Tibial nerve (tissue), 4 donors: Measurements from ENCODE around the gene ZRANB1. TPM values are rescaled to one million over a fixed set of nuclear protein-coding genes. Genes with fewer than 3 reads are reported as not detected.

Experiments used
- DNase-seq, 2 donors: peaks; one replicate each; pipeline ENCODE4 v3.0.0-alpha.2; 2019; ENCODE audit warnings: low spot score in 2 of 2
- H3K27ac ChIP-seq, 4 donors: fragments of 200-600 bp; sonication (generic) in 3 of 4; one replicate each; pipeline ENCODE4 v1.5.1; 2017 to 2019; ENCODE audit warnings: mild to moderate bottlenecking in 1 of 4
- H3K27me3 ChIP-seq, 2 donors: fragments of 200-600 bp; sonication (generic) in 1 of 2; one replicate each; pipeline versions ENCODE4 v1.5.1 to v1.6.0; 2017 to 2019
- H3K36me3 ChIP-seq, 3 donors: fragments of 200-600 bp; sonication (generic); one replicate each; pipeline ENCODE4 v1.5.1; 2018 to 2019
- H3K4me1 ChIP-seq, 4 donors: fragments of 200-600 bp; sonication (generic) in 3 of 4; one replicate each; pipeline ENCODE4 v1.5.1; 2017 to 2019
- H3K4me3 ChIP-seq, 4 donors: fragments of 200-600 bp; sonication (generic) in 3 of 4; one replicate each; pipeline ENCODE4 v1.5.1; 2017 to 2019; ENCODE audit warnings: mild to moderate bottlenecking in 1 of 4, moderate library complexity in 1 of 4
- H3K9me3 ChIP-seq, 4 donors: fragments of 200-600 bp; sonication (generic) in 3 of 4; one replicate each; pipeline ENCODE4 v1.5.1; 2017 to 2019
- EP300 ChIP-seq, 2 donors: sonication (generic); formaldehyde crosslinking; IDR thresholded peaks; one replicate each; pipeline ENCODE4 v1.6.1; 2017; ENCODE audit warnings: antibody characterized with exemption in 2 of 2, mild to moderate bottlenecking in 1 of 2
- POLR2A ChIP-seq, 2 donors: fragments of 450-650 bp; IDR thresholded peaks; one replicate each; pipeline ENCODE4 v1.6.1; 2017; ENCODE audit warnings: antibody characterized with exemption in 2 of 2, mild to moderate bottlenecking in 2 of 2, moderate library complexity in 2 of 2
- WGBS, 2 donors: methylation state at CpG; one replicate each; pipeline ENCODE4 v1.1.5; 2018; 5-methylcytosine and 5-hydroxymethylcytosine counted together
- total RNA-seq, 4 donors: library from RNA; depleted of rRNA; stranded (reverse); fragments of >200 nt; gene quantifications; one replicate each; pipeline ENCODE4 v1.1.0, GENCODE V29; 2016
- TF ChIP-seq, protein P1 (sequence below), 5 experiments: fragments of 200-600 bp in 3 of 5; fragments of 450-650 bp in 2 of 5; sonication (generic) in 3 of 5; IDR thresholded peaks; one replicate each; pipeline ENCODE4 v1.5.1; 2016 to 2019; ENCODE audit warnings: antibody characterized with exemption in 5 of 5, mild to moderate bottlenecking in 3 of 5, moderate library complexity in 2 of 5

The ZRANB1 gene
- total RNA-seq, 4 donors from 2014 or later: 22.2 to 33.5 (median 24.2) TPM

DNA sequence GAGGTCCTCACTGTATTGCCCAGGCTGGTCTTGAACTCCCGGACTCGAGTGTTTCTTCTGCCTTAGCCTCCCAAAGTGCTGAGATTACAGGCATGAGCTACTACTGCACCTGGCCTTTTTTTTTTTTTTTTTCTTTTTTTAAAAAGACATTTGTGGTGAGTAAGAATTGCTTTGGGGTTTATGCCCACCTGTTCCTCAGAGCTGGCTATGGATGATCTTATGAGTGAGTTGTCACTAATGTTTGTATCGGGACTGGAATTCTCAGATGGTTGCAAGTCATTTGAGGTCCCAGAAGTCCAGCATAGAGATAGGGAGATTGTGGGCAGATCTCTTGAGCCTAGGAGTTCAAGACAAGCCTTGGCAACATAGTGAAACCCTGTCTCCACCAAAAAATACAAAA, 35.2 kb downstream of the ZRANB1 start:
- Histone ChIP-seq H3K27me3 (no peaks in the 10 kb centered on the region), H3K4me3 (no peak overlapping the region), H3K27ac (no peak overlapping the region), H3K9me3 (no peaks in the 10 kb centered on the region), H3K4me1 (peaks cover 0 to 9% (median 0%) of the 10 kb centered on the region in 4 donors), H3K36me3 (peaks cover 0 to 37% (median 0%) of the 10 kb centered on the region in 3 donors)
- TF ChIP-seq POLR2A (IDR thresholded peaks at IDR 0.05) (no peak), EP300 (IDR thresholded peaks at IDR 0.05) (no peak)
- TF ChIP-seq, protein P1, sequence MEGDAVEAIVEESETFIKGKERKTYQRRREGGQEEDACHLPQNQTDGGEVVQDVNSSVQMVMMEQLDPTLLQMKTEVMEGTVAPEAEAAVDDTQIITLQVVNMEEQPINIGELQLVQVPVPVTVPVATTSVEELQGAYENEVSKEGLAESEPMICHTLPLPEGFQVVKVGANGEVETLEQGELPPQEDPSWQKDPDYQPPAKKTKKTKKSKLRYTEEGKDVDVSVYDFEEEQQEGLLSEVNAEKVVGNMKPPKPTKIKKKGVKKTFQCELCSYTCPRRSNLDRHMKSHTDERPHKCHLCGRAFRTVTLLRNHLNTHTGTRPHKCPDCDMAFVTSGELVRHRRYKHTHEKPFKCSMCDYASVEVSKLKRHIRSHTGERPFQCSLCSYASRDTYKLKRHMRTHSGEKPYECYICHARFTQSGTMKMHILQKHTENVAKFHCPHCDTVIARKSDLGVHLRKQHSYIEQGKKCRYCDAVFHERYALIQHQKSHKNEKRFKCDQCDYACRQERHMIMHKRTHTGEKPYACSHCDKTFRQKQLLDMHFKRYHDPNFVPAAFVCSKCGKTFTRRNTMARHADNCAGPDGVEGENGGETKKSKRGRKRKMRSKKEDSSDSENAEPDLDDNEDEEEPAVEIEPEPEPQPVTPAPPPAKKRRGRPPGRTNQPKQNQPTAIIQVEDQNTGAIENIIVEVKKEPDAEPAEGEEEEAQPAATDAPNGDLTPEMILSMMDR (IDR thresholded peaks at IDR 0.05): no peak
- no peak for DNase-seq
- WGBS, 2 donors: 97 to 100% methylated on average over 3 of the region's 3 CpGs

DNA sequence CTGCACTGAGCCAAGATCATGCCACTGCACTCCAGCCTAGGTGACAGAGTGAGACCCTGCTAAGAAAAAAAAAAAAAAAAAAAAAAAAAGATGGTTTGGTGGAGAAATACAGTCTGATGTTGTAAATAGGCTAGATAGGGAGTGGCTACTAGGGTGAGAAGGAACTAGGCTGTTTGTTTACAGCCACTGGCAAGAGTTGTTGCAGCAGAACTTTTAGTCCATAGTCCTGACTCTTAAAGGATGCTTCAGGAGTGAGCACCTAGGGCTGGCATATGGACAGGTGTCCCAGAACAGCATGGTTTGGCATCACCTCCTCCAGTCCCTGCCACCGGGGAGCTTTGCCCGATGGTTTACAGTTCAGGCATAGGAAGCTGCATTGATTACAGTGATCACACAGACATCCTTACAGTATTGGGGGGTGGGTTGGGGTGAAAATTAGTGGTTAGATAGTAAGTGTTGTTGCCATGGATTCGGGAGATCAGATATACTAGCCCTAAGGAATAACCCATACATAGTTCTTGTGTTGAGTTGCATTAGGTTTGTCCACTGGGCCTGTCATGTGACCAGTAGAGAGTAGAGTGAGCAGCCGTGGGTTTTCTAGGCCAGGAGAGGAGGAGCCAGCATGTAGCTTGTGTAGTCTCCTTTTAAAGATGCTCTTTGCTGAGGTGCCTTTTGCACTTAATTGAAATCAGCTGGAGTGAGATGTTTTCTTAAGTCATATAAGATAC, 35.9 kb downstream of the ZRANB1 start:
- no peak for DNase-seq
- H3K4me1 ChIP-seq: peaks cover 0 to 9% (median 0%) of the 10 kb centered on the region in 4 donors
- WGBS, 2 donors: 71 to 75% methylated on average over 4 of the region's 4 CpGs
- no peaks in the 10 kb centered on the region for H3K27me3 ChIP-seq
- no peak for TF ChIP-seq EP300 (IDR thresholded peaks at IDR 0.05)
- TF ChIP-seq POLR2A (IDR thresholded peaks at IDR 0.05): no peak
- TF ChIP-seq, protein P1 (IDR thresholded peaks at IDR 0.05): no peak
- H3K27ac ChIP-seq: no peak overlapping the region
- H3K9me3 ChIP-seq: no peaks in the 10 kb centered on the region
- H3K36me3 ChIP-seq: peaks cover 0 to 41% (median 0%) of the 10 kb centered on the region in 3 donors
- H3K4me3 ChIP-seq: no peak overlapping the region

DNA sequence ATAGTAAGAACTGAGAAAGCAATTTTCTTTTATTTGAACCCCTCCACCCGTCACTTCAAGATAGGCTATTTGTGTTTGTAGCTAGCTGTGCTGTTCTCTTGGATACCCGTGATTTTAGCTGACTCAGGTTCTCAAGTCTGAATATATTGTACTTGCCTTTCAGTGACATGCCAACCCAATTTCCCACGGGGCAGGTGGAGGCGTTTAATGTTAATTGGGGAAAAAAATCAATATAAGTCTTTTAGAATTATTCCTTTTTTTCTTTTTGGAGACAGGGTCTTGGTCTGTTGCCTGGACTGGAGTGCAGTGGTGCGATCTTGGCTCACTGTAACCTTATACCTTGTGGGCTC, 36.4 kb downstream of the ZRANB1 start:
- no peak for DNase-seq
- peaks cover 0 to 41% (median 0%) of the 10 kb centered on the region in 3 donors for H3K36me3 ChIP-seq
- peaks cover 0 to 10% (median 0%) of the 10 kb centered on the region in 4 donors for H3K4me1 ChIP-seq
- no peaks in the 10 kb centered on the region for H3K9me3 ChIP-seq
- TF ChIP-seq EP300 (IDR thresholded peaks at IDR 0.05) (no peak), POLR2A (IDR thresholded peaks at IDR 0.05) (no peak)
- TF ChIP-seq, protein P1 (IDR thresholded peaks at IDR 0.05): no peak
- no peaks in the 10 kb centered on the region for H3K27me3 ChIP-seq
- H3K27ac ChIP-seq: no peak overlapping the region
- 76 to 77% methylated on average over 5 of the region's 5 CpGs for WGBS, 2 donors
- no peak overlapping the region for H3K4me3 ChIP-seq

- DNase-seq: no peak
- H3K27me3 ChIP-seq: no peaks in the 10 kb centered on the region
Measured at GRCh38 chr10:124983321-124983720, 41.4 kb downstream of the ZRANB1 start.

DNA sequence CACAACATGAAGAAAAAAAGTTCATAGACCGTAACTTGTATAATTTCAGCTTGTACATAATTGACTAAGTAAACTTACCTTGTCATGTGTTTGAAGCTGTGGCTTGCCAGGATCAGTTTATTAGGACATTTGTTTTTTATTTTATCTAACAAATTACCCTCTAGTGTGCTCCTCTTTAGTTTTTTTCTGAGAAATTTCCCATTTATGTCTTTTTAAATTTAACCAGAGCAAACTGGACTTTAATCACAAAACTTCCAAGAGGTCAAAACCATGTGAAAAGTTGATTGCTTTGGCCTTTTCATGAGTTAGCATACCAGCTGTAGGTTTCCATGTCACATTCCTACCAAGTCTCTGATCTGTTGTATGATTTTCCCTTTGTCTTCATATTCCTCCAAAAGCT, 42.5 kb downstream of the ZRANB1 start:
- no peak overlapping the region for H3K27ac ChIP-seq
- no peak overlapping the region for H3K4me3 ChIP-seq
- no peaks in the 10 kb centered on the region for H3K27me3 ChIP-seq
- H3K4me1 ChIP-seq: peaks cover 0 to 2% (median 0%) of the 10 kb centered on the region in 4 donors
- TF ChIP-seq POLR2A (IDR thresholded peaks at IDR 0.05): no peak
- no peak for DNase-seq
- H3K9me3 ChIP-seq: no peaks in the 10 kb centered on the region
- 86 to 94% methylated on average over 1 of the region's 1 CpG for WGBS, 2 donors
- peaks cover 0 to 69% (median 0%) of the 10 kb centered on the region in 3 donors for H3K36me3 ChIP-seq

More at GRCh38 chr10:124983321-124983720, 41.4 kb downstream of the ZRANB1 start:
- WGBS, 2 donors: 43 to 50% methylated on average over 6 of the region's 6 CpGs
- Histone ChIP-seq H3K27ac (peak overlapping the region in 1 of 4 donors; percentile 38), H3K9me3 (no peaks in the 10 kb centered on the region), H3K4me3 (no peak overlapping the region), H3K36me3 (peaks cover 0 to 64% (median 0%) of the 10 kb centered on the region in 3 donors), H3K4me1 (peaks cover 0 to 5% (median 0%) of the 10 kb centered on the region in 4 donors)
- TF ChIP-seq POLR2A (IDR thresholded peaks at IDR 0.05) (no peak), EP300 (IDR thresholded peaks at IDR 0.05) (no peak)
- TF ChIP-seq, protein P1 (IDR thresholded peaks at IDR 0.05): no peak
